Pancreas (tissue), 10 donors: Measurements from ENCODE around the gene IER5. TPM values are rescaled to one million over a fixed set of nuclear protein-coding genes. Genes with fewer than 3 reads are reported as not detected.
A peak's percentile ranks its signal among the peaks of the same experiment; 100 is the strongest.

Source experiments
- ATAC-seq, 4 donors: fragments of 200-7000 bp; cut with Tn5 transposase; one replicate each; pipeline versions ENCODE4 v1.8.0 to v1.9.1; 2020; ENCODE audit warnings: mild to moderate bottlenecking in 4 of 4, moderate library complexity in 4 of 4
- DNase-seq, 6 donors: peaks; one replicate each; pipeline ENCODE4 v3.0.0-alpha.2; 2020
- FAIRE-seq: peaks from 2 replicates; lab custom pipeline; 2012; peaks lifted over from hg19 to GRCh38; lab: Jason Lieb, UNC
- H3K27ac ChIP-seq, 4 donors: fragments of 200-600 bp; sonication (generic); 1 replicate in 3 of 4; 2 replicates in 1 of 4; pipeline versions ENCODE4 v1.5.0 to v1.8.0; 2020
- H3K27me3 ChIP-seq, 4 donors: fragments of 200-600 bp; one replicate each; pipeline ENCODE4 v1.8.0; 2021
- H3K36me3 ChIP-seq, 3 donors: fragments of 200-600 bp; sonication (generic) in 1 of 3; one replicate each; pipeline versions ENCODE4 v1.5.0 to v1.8.0; 2020 to 2021
- H3K4me1 ChIP-seq, 3 donors: fragments of 200-600 bp; one replicate each; pipeline ENCODE4 v1.8.0; 2021
- H3K4me3 ChIP-seq, 4 donors: fragments of 200-600 bp; sonication (generic) in 2 of 4; one replicate each; pipeline versions ENCODE4 v1.5.0 to v1.8.0; 2020 to 2021
- H3K9me3 ChIP-seq, 4 donors: fragments of 200-600 bp; one replicate each; pipeline ENCODE4 v1.8.0; 2021
- CTCF ChIP-seq, 4 donors: fragments of 200-600 bp; sonication (generic) in 3 of 4; IDR thresholded peaks; one replicate each; pipeline versions ENCODE4 v1.5.0 to v1.8.0; 2021; ENCODE audit warnings: antibody characterized with exemption in 4 of 4
- WGBS, 2 donors: extraction: QIAGEN DNeasy Blood & Tissue Kit; methylation state at CpG; one replicate each; pipeline ENCODE4 v1.1.7; 2013; 5-methylcytosine and 5-hydroxymethylcytosine counted together
- intact Hi-C, 3 donors: fragments of 100-400 bp; cut with DNase I; formaldehyde crosslinking; loops; one replicate each; pipeline versions ENCODE4 v1.11.1 to v1.14.2; 2022
- polyA plus RNA-seq, 2 donors: library from polyadenylated mRNA; stranded (reverse); fragments of 200-250 nt; gene quantifications; one replicate each; pipeline ENCODE4 v1.2.3, GENCODE V29; 2013
- total RNA-seq, 6 donors: library from RNA; stranded (reverse); fragmentation: NEBNext Ultra II Directional in 4 of 6; extraction: Animal tissue kit (Norgen Biotek cat#: 25700) in 4 of 6; gene quantifications; one replicate each; pipeline versions ENCODE4 v1.2.1 to v1.2.4, GENCODE V29; 2021 to 2023
- donor health status: healthy with polysubstance abuse.
- donor health status: DM: no; HTN: no; CAD: no; lungs with moderate emphysema.
- donor health status: DM: no; HTN: no; CAD: no.
- donor health status: control.
- donor health status: control.
- donor health status: Bipolar disorder and iron deficiency.
- donor health status: DM: yes; HTN: yes; CAD: no.
- donor health status: DM: no; HTN: no; CAD: no.
- donor health status: DM: no; HTN: no; CAD: no.
- donor health status: DM: yes; HTN: yes; CAD: no.

The IER5 gene
- total and polyA plus RNA-seq, 8 donors: 2.3 to 6.8 (median 3.3) TPM

GRCh38 chr1:181091309-181092040 lies 3.0 kb downstream of the IER5 start:
- no peak overlapping the region for H3K27ac ChIP-seq
- peak overlapping the region in 1 of 4 donors; percentile 66 for H3K4me3 ChIP-seq
- peaks cover 0 to 5% (median 3%) of the 10 kb centered on the region in 3 donors for H3K4me1 ChIP-seq
- intact Hi-C loops: no loop called here
- H3K9me3 ChIP-seq: no peaks in the 10 kb centered on the region
- WGBS, 2 donors: 90 to 91% methylated on average over 8 of the region's 8 CpGs
- no peaks in the 10 kb centered on the region for H3K36me3 ChIP-seq
- FAIRE-seq (no peak), DNase-seq (no peak), ATAC-seq (no peak)
- no peak for TF ChIP-seq CTCF (IDR thresholded peaks at IDR 0.05)
- no peaks in the 10 kb centered on the region for H3K27me3 ChIP-seq

GRCh38 chr1:181092056-181092455 lies 3.6 kb downstream of the IER5 start:
- ATAC-seq (no peak), DNase-seq (no peak), FAIRE-seq (no peak)
- Histone ChIP-seq H3K27me3 (no peaks in the 10 kb centered on the region), H3K4me1 (peaks cover 0 to 5% (median 3%) of the 10 kb centered on the region in 3 donors), H3K36me3 (no peaks in the 10 kb centered on the region), H3K4me3 (no peak overlapping the region), H3K27ac (no peak overlapping the region), H3K9me3 (no peaks in the 10 kb centered on the region)
- 85 to 94% methylated on average over 2 of the region's 2 CpGs for WGBS, 2 donors
- intact Hi-C loops: no loop called here
- TF ChIP-seq CTCF (IDR thresholded peaks at IDR 0.05): no peak

DNA sequence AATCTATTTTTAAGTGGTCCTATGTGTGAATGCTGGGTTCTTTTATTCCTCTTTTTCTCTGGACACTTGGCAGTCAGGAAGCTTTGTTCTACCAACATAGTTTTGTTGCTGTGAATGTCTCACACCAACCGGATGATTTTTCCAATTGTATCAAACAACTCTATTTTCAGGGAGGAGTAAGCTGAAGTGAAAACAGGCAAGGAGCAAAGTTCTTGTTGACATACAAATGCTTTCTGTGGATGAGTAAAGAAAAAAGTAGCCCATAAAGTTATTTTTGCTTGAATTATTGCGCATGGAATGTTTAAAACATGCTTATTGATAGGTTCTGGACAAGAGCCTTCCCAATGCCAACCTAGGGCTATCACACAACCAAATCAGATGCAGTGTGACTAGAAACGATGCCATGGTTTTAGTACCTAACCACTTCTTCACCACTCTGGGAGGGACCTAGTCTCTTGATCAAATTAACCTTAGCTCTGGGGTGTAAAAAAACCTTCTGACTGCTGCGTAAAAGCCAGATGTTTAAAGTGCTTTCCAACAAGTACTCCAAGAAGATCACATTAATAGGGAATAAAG lies 4.5 kb downstream of the IER5 start:
- peaks cover 0 to 5% (median 3%) of the 10 kb centered on the region in 3 donors for H3K4me1 ChIP-seq
- no peak for TF ChIP-seq CTCF (IDR thresholded peaks at IDR 0.05)
- no peak for DNase-seq
- no peak overlapping the region for H3K4me3 ChIP-seq
- FAIRE-seq: no peak
- H3K36me3 ChIP-seq: no peaks in the 10 kb centered on the region
- 82 to 93% methylated on average over 4 of the region's 4 CpGs for WGBS, 2 donors
- ATAC-seq: no peak
- intact Hi-C loops: no loop called here
- no peak overlapping the region for H3K27ac ChIP-seq
- no peaks in the 10 kb centered on the region for H3K27me3 ChIP-seq
- no peaks in the 10 kb centered on the region for H3K9me3 ChIP-seq

GRCh38 chr1:181094416-181095212 lies 6.1 kb downstream of the IER5 start:
- Histone ChIP-seq H3K27me3 (no peaks in the 10 kb centered on the region), H3K4me3 (no peak overlapping the region), H3K27ac (no peak overlapping the region), H3K36me3 (no peaks in the 10 kb centered on the region), H3K9me3 (no peaks in the 10 kb centered on the region), H3K4me1 (peaks cover 0 to 5% (median 3%) of the 10 kb centered on the region in 3 donors)
- ATAC-seq (peak in 2 of 4 donors; percentile 8 to 35), DNase-seq (no peak), FAIRE-seq (no peak)
- WGBS, 2 donors: 73 to 79% methylated on average over 7 of the region's 7 CpGs
- TF ChIP-seq CTCF (IDR thresholded peaks at IDR 0.05): no peak
- intact Hi-C loops: no loop called here
